K562 (cell line): ENCODE results near the gene KIFC3. TPM values are rescaled to one million over a fixed set of nuclear protein-coding genes. Genes with fewer than 3 reads are reported as not detected.
"Not testable (repeated sequence)": the region's sequence is repeated elsewhere in the genome, so short reads cannot be mapped to it uniquely, and the experiment has no call there.

Experiments
- ATAC-seq: fragments of 200-7000 bp; cut with Tn5 transposase; 3 replicates; pipeline ENCODE4 v1.9.1; 2020; ENCODE audit warnings: moderate library complexity
- BruUV-seq: library from RNA; stranded (reverse); fragments of 400-500 nt; replicated peaks from 2 replicates; lab custom pipeline; 2021; lab: Mats Ljungman, UMichigan
- CTCF ChIA-PET: fragments of 300-600 bp; formaldehyde crosslinking; extraction: SDS; loops from one replicate; lab custom pipeline; 2021; ENCODE audit warnings: low intra/inter-chr PET ratio; lab: Yijun Ruan, JAX
- POLR2A ChIA-PET: fragments of 300-600, 350-650 bp; sonication (Branson Sonifier 250); formaldehyde crosslinking; extraction: SDS; loops from one replicate; lab custom pipeline; 2021; ENCODE audit warnings: antibody characterized with exemption, inconsistent platforms; lab: Yijun Ruan, JAX
- DNase-seq, 4 experiments: peaks; one replicate each; pipeline versions ENCODE4 v3.0.0 to v3.0.0-alpha.2; 2011 to 2018; ENCODE audit warnings: low spot score in 3 of 4, mixed read lengths in 3 of 4; ENCODE audit errors: extremely low read depth in 1 of 4
- FAIRE-seq: peaks from 2 replicates; lab custom pipeline; 2011; peaks lifted over from hg19 to GRCh38; lab: Jason Lieb, UNC
- H2AFZ ChIP-seq: 2 replicates; pipeline ENCODE4 v1.6.0; 2011; ENCODE audit warnings: low read depth, low read length, control low read depth, inconsistent platforms
- H3K27ac ChIP-seq: fragments of 200-600 bp; 3 replicates; pipeline ENCODE4 v1.8.0; 2011; ENCODE audit warnings: low read depth, mild to moderate bottlenecking, control low read depth, inconsistent platforms, low read length, moderate library complexity, mixed read lengths; ENCODE audit errors: extremely low read depth
- H3K27me3 ChIP-seq, 2 experiments: fragments of 300-600 bp in 1 of 2; 2 replicates in 1 of 2; 3 replicates in 1 of 2; pipeline versions ENCODE4 v1.6.0 to v1.8.0; 2011; ENCODE audit warnings: inconsistent platforms in 2 of 2, low read length in 2 of 2, mild to moderate bottlenecking in 1 of 2, mixed read lengths in 1 of 2, moderate library complexity in 1 of 2; ENCODE audit not compliant: control insufficient read depth in 2 of 2, insufficient read depth in 2 of 2
- H3K36me3 ChIP-seq: fragments of 300-600 bp; 3 replicates; pipeline ENCODE4 v1.8.0; 2011; ENCODE audit warnings: mild to moderate bottlenecking, low read length, inconsistent platforms; ENCODE audit not compliant: control insufficient read depth, insufficient read depth
- H3K4me1 ChIP-seq, 2 experiments: fragments of 200-600 bp in 1 of 2; replicated peaks in 1 of 2; 2 replicates in 1 of 2; 3 replicates in 1 of 2; pipeline versions ENCODE4 v1.5.1 to v1.8.0; 2011; ENCODE audit warnings: inconsistent platforms in 2 of 2, low read length in 2 of 2, mild to moderate bottlenecking in 1 of 2, mixed read lengths in 1 of 2, moderate library complexity in 1 of 2; ENCODE audit not compliant: control insufficient read depth in 2 of 2, insufficient read depth in 2 of 2
- H3K4me2 ChIP-seq: 2 replicates; pipeline ENCODE4 v1.6.1; 2011; ENCODE audit warnings: low read length, control low read depth, inconsistent platforms, mixed read lengths; ENCODE audit not compliant: insufficient read depth
- H3K4me3 ChIP-seq: fragments of 200-600 bp; sonication (generic), shearing (Covaris generic); 2 replicates; pipeline ENCODE4 v1.5.1; 2016; ENCODE audit warnings: control low read depth, inconsistent platforms
- H3K79me2 ChIP-seq: fragments of 200-600 bp; 3 replicates; pipeline ENCODE4 v1.8.0; 2011; ENCODE audit warnings: low read length, inconsistent platforms; ENCODE audit not compliant: control insufficient read depth, insufficient read depth
- H3K9ac ChIP-seq, 2 experiments: 2 replicates each; pipeline versions ENCODE4 v1.6.0 to v1.6.1; 2011; ENCODE audit warnings: low read depth in 2 of 2, low read length in 2 of 2, control low read depth in 1 of 2, inconsistent platforms in 1 of 2, mild to moderate bottlenecking in 1 of 2, mixed read lengths in 1 of 2; ENCODE audit not compliant: insufficient read depth in 1 of 2
- H3K9me1 ChIP-seq: one replicate; pipeline ENCODE4 v1.6.0; 2011; ENCODE audit warnings: inconsistent platforms, mild to moderate bottlenecking, low read length, moderate library complexity; ENCODE audit not compliant: control insufficient read depth, insufficient read depth
- H3K9me3 ChIP-seq: replicated peaks from 2 replicates; pipeline ENCODE4 v1.5.1; 2011; ENCODE audit warnings: low read depth, low read length, inconsistent platforms; ENCODE audit not compliant: control insufficient read depth, insufficient read depth
- H4K20me1 ChIP-seq: replicated peaks from 2 replicates; pipeline ENCODE4 v1.6.1; 2011; ENCODE audit warnings: low read length, inconsistent platforms, mixed read lengths; ENCODE audit not compliant: control insufficient read depth, insufficient read depth
- BCOR ChIP-seq: fragments of 450-650 bp; IDR thresholded peaks from 2 replicates; pipeline ENCODE4 v1.6.1; 2016
- KDM1A ChIP-seq, 2 experiments: fragments of 450-650 bp; IDR thresholded peaks; 2 replicates each; pipeline ENCODE4 v1.6.1; 2016; ENCODE audit warnings: mild to moderate bottlenecking in 2 of 2
- NFIC ChIP-seq: fragments of 450-650 bp; IDR thresholded peaks from 2 replicates; pipeline ENCODE4 v1.6.1; 2017; ENCODE audit warnings: mild to moderate bottlenecking, inconsistent platforms
- NFRKB ChIP-seq: fragments of 450-650 bp; IDR thresholded peaks from 2 replicates; pipeline ENCODE4 v1.6.1; 2016; ENCODE audit warnings: low read depth
- RBM25 ChIP-seq: fragments of 200-400 bp; formaldehyde crosslinking; IDR thresholded peaks from 2 replicates; pipeline ENCODE4 v1.6.1; 2018; ENCODE audit warnings: low read length, low read depth, moderate library complexity; ENCODE audit not compliant: severe bottlenecking
- RCOR1 ChIP-seq, 2 experiments: IDR thresholded peaks; 2 replicates each; pipeline ENCODE4 v1.6.1; 2012; ENCODE audit warnings: low read depth in 2 of 2, low read length in 2 of 2, borderline replicate concordance in 1 of 2, improper control_type of control experiment in 1 of 2
- TARDBP ChIP-seq: fragments of 450-650 bp; IDR thresholded peaks from 2 replicates; pipeline ENCODE4 v1.6.1; 2016
- ZBTB33 ChIP-seq: sonication (generic); formaldehyde crosslinking; IDR thresholded peaks from 2 replicates; pipeline ENCODE4 v1.8.1; 2023; ENCODE audit warnings: mild to moderate bottlenecking, missing genetic modification reagents
- ZNF121 ChIP-seq: sonication (generic); formaldehyde crosslinking; conservative IDR thresholded peaks from 2 replicates; pipeline ENCODE4 v1.8.0; 2022; ENCODE audit warnings: missing genetic modification reagents
- ZSCAN29 ChIP-seq: fragments of 450-650 bp; IDR thresholded peaks from 2 replicates; pipeline ENCODE4 v1.6.1; 2017
- WGBS: fragments of 100-300 bp; shearing (Covaris generic); methylation state at CpG from one replicate; pipeline ENCODE4 v1.1.6; 2016; ENCODE audit warnings: low coverage, mixed read lengths; ENCODE audit not compliant: insufficient coverage; ENCODE audit errors: missing lambda C conversion rate; 5-methylcytosine and 5-hydroxymethylcytosine counted together
- in situ Hi-C: fragments of 300-500 bp; cut with MboI; formaldehyde crosslinking; loops from 4 replicates; pipeline ENCODE4 v1.15.0; 2018; ENCODE audit warnings: inconsistent platforms, mixed read lengths
- intact Hi-C: fragments of 100-400 bp; cut with micrococcal nuclease; formaldehyde crosslinking; loops from 2 replicates; pipeline ENCODE4 v1.14.2; 2022
- polyA plus RNA-seq, 8 experiments: library from polyadenylated mRNA; depleted of rRNA in 4 of 8; stranded (reverse) in 5 of 8; unstranded in 3 of 8; fragments of >200 nt; fragmentation: Nextera tagmentation in 2 of 8; fragmentation: Illumina TruSeq in 1 of 8; extraction: Ambion mirVana in 2 of 8; extraction: Trizol in 1 of 8; gene quantifications; 2 replicates each; pipeline versions ENCODE4 v1.2.1 to v1.2.3, GENCODE V29; 2011 to 2014; ENCODE audit warnings: inconsistent platforms in 1 of 8, missing spikeins in 1 of 8
- total RNA-seq, 7 experiments: library from RNA; depleted of rRNA in 6 of 7; stranded (reverse); fragments of >200 nt in 6 of 7; fragmentation: Illumina TruSeq in 2 of 7; extraction: Trizol in 2 of 7; gene quantifications; 2 replicates each; pipeline versions ENCODE4 v1.2.1 to v1.2.3, GENCODE V29; 2011 to 2021; ENCODE audit warnings: low replicate concordance in 1 of 7

The KIFC3 gene
- total and polyA plus RNA-seq, 9 of the 15 experiments (the other 6 are each of a cell fraction or from before 2014, with no cell fraction given): 0.23 to 105 (median 26.2) TPM

- H3K9me1 ChIP-seq, intact Hi-C loops, H3K36me3 ChIP-seq, H3K79me2 ChIP-seq, H4K20me1 ChIP-seq, H3K4me3 ChIP-seq, in situ Hi-C loops, H3K27me3 ChIP-seq, H3K9me3 ChIP-seq, FAIRE-seq, DNase-seq, BruUV-seq, CTCF ChIA-PET, ATAC-seq: not testable (repeated sequence)
- peak; percentile 77; the same call in 1 of the 2 replicates for TF ChIP-seq ZNF121 (CRISPR knock-in tag)
- peak; percentile 11; the same call in 1 of the 2 replicates for TF ChIP-seq NFIC
- TF ChIP-seq NFRKB: 0 out of 2 replicates have a peak, but pooled peaks have one; percentile 1
- TF ChIP-seq ZBTB33: peak; percentile 72
- peak; percentile 40 to 48; a peak in 2 of 4 replicates for TF ChIP-seq KDM1A (IDR thresholded peaks at IDR 0.05)
- 0 out of 2 replicates have a peak, but pooled peaks have one; percentile 15 for TF ChIP-seq ZSCAN29
- TF ChIP-seq RBM25: peak; percentile 50
- peak; percentile 65 for TF ChIP-seq BCOR
- TF ChIP-seq TARDBP: 0 out of 2 replicates have a peak, but pooled peaks have one; percentile 18
- TF ChIP-seq RCOR1 (IDR thresholded peaks at IDR 0.05; ENCODE audit: borderline replicate concordance in 1 of 2, low read depth in 2 of 2, low read length in 2 of 2): peak in 1 of 2 experiments; percentile 43; a peak in 1 of 4 replicates
- Histone ChIP-seq H3K4me1 (peaks cover 31 to 35% of the 10 kb centered on the region in 2 experiments), H2AFZ (peak overlapping the region; percentile 58; the same call in 1 of the 2 replicates), H3K27ac (peak overlapping the region; percentile 80; the same call in 1 of the 3 replicates), H3K9ac (peak overlapping the region in 1 of 2 experiments; percentile 60; a peak in 2 of 4 replicates), H3K4me2 (peak overlapping the region; percentile 77; the same call in 1 of the 2 replicates)
- POLR2A ChIA-PET: interaction anchor here (0.6 kb wide), 1 partner anchor 48 kb away, joined by 3 read pairs; no protein-coding TSS in a partner anchor
- WGBS: 49% methylated on average over 8 of the region's 8 CpGs
Measured at GRCh38 chr16:57811340-57811739, 9.0 kb upstream of the KIFC3 start.
